Trophoblast cell (in vitro differentiated cells and primary cell): Measurements from ENCODE around the gene LYPD6B.

Experiments
- DNase-seq, 2 donors: peaks; one replicate each; pipeline ENCODE4 v3.0.0-alpha.2; 2016
- H2AFZ ChIP-seq: 2 replicates; pipeline ENCODE4 v1.6.1; 2013; ENCODE audit warnings: low read length, moderate library complexity, mild to moderate bottlenecking; ENCODE audit not compliant: insufficient read depth, poor library complexity
- H2AK5ac ChIP-seq: 2 replicates; pipeline ENCODE4 v1.6.1; 2013; ENCODE audit warnings: mild to moderate bottlenecking, low read length
- H2BK120ac ChIP-seq: 2 replicates; pipeline ENCODE4 v1.6.1; 2013; ENCODE audit warnings: low read length, mild to moderate bottlenecking, moderate library complexity; ENCODE audit not compliant: insufficient read depth, poor library complexity
- H2BK12ac ChIP-seq: 2 replicates; pipeline ENCODE4 v1.6.1; 2013; ENCODE audit warnings: mild to moderate bottlenecking, low read length, moderate library complexity
- H2BK5ac ChIP-seq: 2 replicates; pipeline ENCODE4 v1.6.1; 2013; ENCODE audit warnings: low read length, low read depth, moderate library complexity, mild to moderate bottlenecking; ENCODE audit not compliant: poor library complexity
- H3K14ac ChIP-seq: 2 replicates; pipeline ENCODE4 v1.6.1; 2013; ENCODE audit warnings: mild to moderate bottlenecking, low read length
- H3K18ac ChIP-seq: 2 replicates; pipeline ENCODE4 v1.6.1; 2013; ENCODE audit warnings: mild to moderate bottlenecking, low read length
- H3K23ac ChIP-seq: 2 replicates; pipeline ENCODE4 v1.6.1; 2013; ENCODE audit warnings: low read length
- H3K27ac ChIP-seq: 2 replicates; pipeline ENCODE4 v1.5.1; 2013; ENCODE audit warnings: low read depth, mild to moderate bottlenecking, inconsistent platforms, low read length, moderate library complexity
- H3K27me3 ChIP-seq: 2 replicates; pipeline ENCODE4 v1.6.1; 2013; ENCODE audit warnings: inconsistent platforms, mild to moderate bottlenecking, low read length, moderate library complexity; ENCODE audit not compliant: insufficient read depth
- H3K36me3 ChIP-seq, 2 experiments: 1 replicate in 1 of 2; 2 replicates in 1 of 2; pipeline ENCODE4 v1.6.1; 2013; ENCODE audit warnings: low read length in 2 of 2, mild to moderate bottlenecking in 2 of 2, moderate library complexity in 1 of 2; ENCODE audit not compliant: insufficient read depth in 2 of 2, control insufficient read depth in 1 of 2
- H3K4ac ChIP-seq: 2 replicates; pipeline ENCODE4 v1.6.1; 2013; ENCODE audit warnings: low read depth, mild to moderate bottlenecking, low read length, moderate library complexity
- H3K4me1 ChIP-seq, 2 experiments: 1 replicate in 1 of 2; 2 replicates in 1 of 2; pipeline ENCODE4 v1.6.1; 2013; ENCODE audit warnings: low read length in 2 of 2, mild to moderate bottlenecking in 2 of 2, moderate library complexity in 1 of 2; ENCODE audit not compliant: insufficient read depth in 2 of 2, control insufficient read depth in 1 of 2
- H3K4me2 ChIP-seq: 2 replicates; pipeline ENCODE4 v1.6.1; 2013; ENCODE audit warnings: inconsistent platforms, mild to moderate bottlenecking, low read length, moderate library complexity
- H3K4me3 ChIP-seq: 2 replicates; pipeline ENCODE4 v1.5.1; 2013; ENCODE audit warnings: mild to moderate bottlenecking, low read depth, low read length, inconsistent platforms
- H3K79me1 ChIP-seq: one replicate; pipeline ENCODE4 v1.6.1; 2013; ENCODE audit warnings: low read length
- H3K79me2 ChIP-seq: 2 replicates; pipeline ENCODE4 v1.6.1; 2013; ENCODE audit warnings: low read length, mild to moderate bottlenecking; ENCODE audit not compliant: control insufficient read depth, insufficient read depth, poor library complexity
- H3K9ac ChIP-seq: 2 replicates; pipeline ENCODE4 v1.6.1; 2013; ENCODE audit warnings: mild to moderate bottlenecking, low read length
- H3K9me3 ChIP-seq: 2 replicates; pipeline ENCODE4 v1.6.1; 2013; ENCODE audit warnings: low read depth, mild to moderate bottlenecking, control low read depth, inconsistent platforms, low read length; ENCODE audit not compliant: insufficient read depth
- H4K12ac ChIP-seq: 2 replicates; pipeline ENCODE4 v1.6.1; 2013; ENCODE audit warnings: low read depth, mild to moderate bottlenecking, low read length, moderate library complexity
- H4K8ac ChIP-seq: 2 replicates; pipeline ENCODE4 v1.6.1; 2013; ENCODE audit warnings: low read depth, mild to moderate bottlenecking, low read length, moderate library complexity
- H4K91ac ChIP-seq: one replicate; pipeline ENCODE4 v1.6.1; 2013; ENCODE audit warnings: low read depth, mild to moderate bottlenecking, low read length, moderate library complexity
- WGBS: extraction: QIAGEN DNeasy Blood & Tissue Kit; methylation state at CpG from one replicate; pipeline ENCODE4 v1.1.7; 2013; ENCODE audit warnings: missing lambda C conversion rate; ENCODE audit not compliant: insufficient read length, insufficient coverage; ENCODE audit errors: extremely low coverage; 5-methylcytosine and 5-hydroxymethylcytosine counted together

LYPD6B gene

DNA sequence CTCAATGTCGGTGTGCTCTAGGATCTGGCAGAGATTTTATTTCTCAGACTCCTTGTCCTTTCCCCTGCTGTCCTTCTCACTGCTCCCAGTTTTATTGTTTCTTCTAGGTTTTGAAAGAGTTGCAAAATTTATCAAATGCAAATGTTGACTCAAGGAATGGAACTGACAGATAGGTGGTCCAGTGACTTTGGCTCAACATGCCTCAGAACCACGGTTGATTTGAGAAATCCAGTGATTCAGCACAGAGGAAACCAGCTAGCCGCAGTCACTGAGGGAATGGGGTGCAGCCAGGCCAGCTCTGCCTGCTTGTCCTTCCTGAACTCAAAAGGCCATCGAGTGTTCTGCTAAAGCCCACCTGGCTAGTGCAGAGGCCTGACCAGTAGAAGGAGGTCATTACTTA is 166.2 kb downstream of the LYPD6B start:
- Histone ChIP-seq H3K27ac (no peak overlapping the region), H4K12ac (no peak overlapping the region), H3K4ac (no peak overlapping the region), H3K23ac (no peak overlapping the region), H2AFZ (no peak overlapping the region), H3K9me3 (no peaks in the 10 kb centered on the region), H2BK5ac (peak overlapping the region; percentile 11), H3K4me2 (no peak overlapping the region), H3K18ac (peak overlapping the region; percentile 7), H2BK12ac (no peak overlapping the region), H3K9ac (no peak overlapping the region), H3K79me2 (no peaks in the 10 kb centered on the region), H3K4me1 (peaks cover 0 to 6% of the 10 kb centered on the region in 2 experiments), H3K14ac (no peak overlapping the region), H4K8ac (no peak overlapping the region), H3K36me3 (peaks cover 0 to 3% of the 10 kb centered on the region in 2 experiments), H3K27me3 (no peaks in the 10 kb centered on the region), H2BK120ac (no peak overlapping the region), H3K79me1 (peaks cover 5% of the 10 kb centered on the region), H3K4me3 (no peak overlapping the region), H4K91ac (peak overlapping the region; percentile 42), H2AK5ac (no peak overlapping the region)
- WGBS: no CpG with 5 or more reads among the region's 4 CpGs
- DNase-seq: no peak

DNA sequence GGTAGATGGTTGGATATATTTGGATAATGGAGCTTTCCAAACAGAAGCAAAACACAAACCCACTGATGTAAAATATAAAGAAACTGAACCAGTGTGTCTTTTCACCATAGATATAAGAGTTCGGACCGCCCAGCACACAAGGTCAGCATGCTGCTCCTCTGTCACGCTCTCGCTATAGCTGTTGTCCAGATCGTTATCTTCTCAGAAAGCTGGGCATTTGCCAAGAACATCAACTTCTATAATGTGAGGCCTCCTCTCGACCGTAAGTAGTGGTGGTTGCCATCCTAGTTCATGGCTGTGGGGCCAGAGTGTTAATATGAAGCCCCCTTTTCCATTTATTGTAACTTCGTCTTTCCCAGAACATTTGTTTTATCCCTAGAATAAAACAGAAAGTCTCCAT is 166.6 kb downstream of the LYPD6B start:
- Histone ChIP-seq H2BK5ac (no peak overlapping the region), H2AFZ (no peak overlapping the region), H3K79me1 (peaks cover 5% of the 10 kb centered on the region), H2AK5ac (no peak overlapping the region), H3K9me3 (no peaks in the 10 kb centered on the region), H2BK120ac (no peak overlapping the region), H3K27me3 (no peaks in the 10 kb centered on the region), H3K36me3 (peaks cover under 1 to 6% of the 10 kb centered on the region in 2 experiments), H3K23ac (no peak overlapping the region), H3K18ac (no peak overlapping the region), H2BK12ac (peak overlapping the region; percentile 37), H3K4me2 (no peak overlapping the region), H4K12ac (no peak overlapping the region), H3K27ac (no peak overlapping the region), H3K4ac (no peak overlapping the region), H3K79me2 (no peaks in the 10 kb centered on the region), H3K14ac (peak overlapping the region; percentile 4), H4K8ac (peak overlapping the region; percentile 14), H3K9ac (no peak overlapping the region), H3K4me1 (peaks cover 0 to 9% of the 10 kb centered on the region in 2 experiments), H3K4me3 (no peak overlapping the region), H4K91ac (peak overlapping the region; percentile 50)
- DNase-seq: no peak
- no CpG with 5 or more reads among the region's 8 CpGs for WGBS

DNA sequence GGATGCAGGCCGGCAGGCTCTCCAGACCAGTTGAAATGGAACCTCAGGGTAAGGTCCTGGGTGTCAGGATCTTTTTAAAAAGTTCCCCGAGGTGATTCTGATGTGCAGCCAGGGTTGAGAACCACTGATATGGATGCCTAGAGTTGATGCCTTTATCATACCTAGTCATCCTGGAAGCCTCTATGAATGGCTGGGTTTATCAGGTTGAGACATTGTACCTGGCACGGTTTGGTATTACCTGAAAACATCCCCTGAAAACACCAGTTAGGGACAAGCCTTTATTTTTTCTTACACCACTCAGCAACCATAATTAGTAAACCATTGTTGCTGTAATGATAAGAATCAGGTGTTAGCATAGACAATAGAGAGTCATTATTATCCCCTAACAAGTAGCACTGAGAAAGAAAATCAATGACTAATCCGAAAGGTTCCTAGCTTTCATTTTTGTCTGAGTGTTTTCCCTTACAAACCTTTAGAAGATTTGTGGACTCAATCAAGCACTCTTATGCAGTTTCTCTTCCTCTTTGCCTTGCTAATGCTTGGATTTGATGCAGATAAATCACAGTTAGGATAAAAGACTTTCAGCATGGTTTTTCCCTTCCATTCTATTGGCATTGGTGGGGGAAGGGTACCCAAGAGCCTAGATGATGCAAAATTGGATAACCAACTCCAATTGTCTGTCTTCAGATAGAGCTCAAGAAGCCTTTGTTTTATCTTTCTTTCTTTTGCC is 175.4 kb downstream of the LYPD6B start:
- H3K27me3 ChIP-seq: no peaks in the 10 kb centered on the region
- H2BK120ac ChIP-seq: no peak overlapping the region
- H3K9ac ChIP-seq: no peak overlapping the region
- H3K79me1 ChIP-seq: no peaks in the 10 kb centered on the region
- no peak overlapping the region for H4K12ac ChIP-seq
- no peak overlapping the region for H4K91ac ChIP-seq
- no peak for DNase-seq
- H2BK12ac ChIP-seq: no peak overlapping the region
- no peaks in the 10 kb centered on the region for H3K79me2 ChIP-seq
- H3K36me3 ChIP-seq: peaks cover 6 to 18% of the 10 kb centered on the region in 2 experiments
- no CpG with 5 or more reads among the region's 4 CpGs for WGBS
- H2AK5ac ChIP-seq: no peak overlapping the region
- no peak overlapping the region for H3K14ac ChIP-seq
- H3K23ac ChIP-seq: no peak overlapping the region
- no peak overlapping the region for H4K8ac ChIP-seq
- H3K4me2 ChIP-seq: no peak overlapping the region
- H3K4ac ChIP-seq: no peak overlapping the region
- peaks cover 2% of the 10 kb centered on the region for H3K9me3 ChIP-seq
- no peak overlapping the region for H2AFZ ChIP-seq
- H3K4me1 ChIP-seq: peaks cover 0 to 4% of the 10 kb centered on the region in 2 experiments
- H3K18ac ChIP-seq: no peak overlapping the region
- no peak overlapping the region for H2BK5ac ChIP-seq
- H3K4me3 ChIP-seq: no peak overlapping the region
- H3K27ac ChIP-seq: no peak overlapping the region

DNA sequence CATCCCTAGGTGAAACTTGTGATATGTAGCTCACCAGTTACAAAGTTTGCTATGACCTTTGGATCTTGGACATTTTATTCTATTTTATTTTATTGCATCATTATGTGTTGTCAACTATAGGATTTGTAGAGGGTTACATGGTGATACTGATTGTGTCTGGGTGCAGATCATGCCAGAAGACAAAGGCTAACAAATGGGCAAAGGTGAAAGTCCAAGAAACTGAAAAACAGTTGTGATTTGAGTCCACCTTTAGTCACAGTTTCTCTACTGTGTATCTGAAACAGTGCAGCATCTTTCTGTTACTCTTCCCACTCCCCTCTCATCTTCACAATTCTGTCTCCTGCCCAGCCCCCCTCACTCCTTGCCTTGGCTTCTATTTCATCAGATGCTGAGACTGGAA is 180.0 kb downstream of the LYPD6B start:
- H3K23ac ChIP-seq: no peak overlapping the region
- no peak overlapping the region for H3K18ac ChIP-seq
- H3K4me3 ChIP-seq: no peak overlapping the region
- H3K36me3 ChIP-seq: peaks cover 5 to 11% of the 10 kb centered on the region in 2 experiments
- H3K9me3 ChIP-seq: peaks cover 2% of the 10 kb centered on the region
- H3K79me1 ChIP-seq: peaks cover 6% of the 10 kb centered on the region
- H3K14ac ChIP-seq: no peak overlapping the region
- no peak for DNase-seq
- no peak overlapping the region for H2BK12ac ChIP-seq
- H2BK120ac ChIP-seq: no peak overlapping the region
- no peak overlapping the region for H4K8ac ChIP-seq
- no peak overlapping the region for H3K4me2 ChIP-seq
- H2BK5ac ChIP-seq: no peak overlapping the region
- H3K27me3 ChIP-seq: no peaks in the 10 kb centered on the region
- no peak overlapping the region for H3K9ac ChIP-seq
- no peaks in the 10 kb centered on the region for H3K79me2 ChIP-seq
- peaks cover 10 to 18% of the 10 kb centered on the region in 2 experiments for H3K4me1 ChIP-seq
- H4K91ac ChIP-seq: no peak overlapping the region
- H2AFZ ChIP-seq: no peak overlapping the region
- H4K12ac ChIP-seq: no peak overlapping the region
- no peak overlapping the region for H3K27ac ChIP-seq
- H3K4ac ChIP-seq: no peak overlapping the region
- H2AK5ac ChIP-seq: no peak overlapping the region
